ENCODE measurements around the gene EFEMP2. TPM values are rescaled to one million over a fixed set of nuclear protein-coding genes. Genes with fewer than 3 reads are reported as not detected.
A peak's percentile ranks its signal among the peaks of the same experiment; 100 is the strongest.

The EFEMP2 gene
- polyA plus RNA-seq, 6 donors from 2014 or later: 0.29 to 1.5 (median 1.1) TPM; not detected in 3

DNA sequence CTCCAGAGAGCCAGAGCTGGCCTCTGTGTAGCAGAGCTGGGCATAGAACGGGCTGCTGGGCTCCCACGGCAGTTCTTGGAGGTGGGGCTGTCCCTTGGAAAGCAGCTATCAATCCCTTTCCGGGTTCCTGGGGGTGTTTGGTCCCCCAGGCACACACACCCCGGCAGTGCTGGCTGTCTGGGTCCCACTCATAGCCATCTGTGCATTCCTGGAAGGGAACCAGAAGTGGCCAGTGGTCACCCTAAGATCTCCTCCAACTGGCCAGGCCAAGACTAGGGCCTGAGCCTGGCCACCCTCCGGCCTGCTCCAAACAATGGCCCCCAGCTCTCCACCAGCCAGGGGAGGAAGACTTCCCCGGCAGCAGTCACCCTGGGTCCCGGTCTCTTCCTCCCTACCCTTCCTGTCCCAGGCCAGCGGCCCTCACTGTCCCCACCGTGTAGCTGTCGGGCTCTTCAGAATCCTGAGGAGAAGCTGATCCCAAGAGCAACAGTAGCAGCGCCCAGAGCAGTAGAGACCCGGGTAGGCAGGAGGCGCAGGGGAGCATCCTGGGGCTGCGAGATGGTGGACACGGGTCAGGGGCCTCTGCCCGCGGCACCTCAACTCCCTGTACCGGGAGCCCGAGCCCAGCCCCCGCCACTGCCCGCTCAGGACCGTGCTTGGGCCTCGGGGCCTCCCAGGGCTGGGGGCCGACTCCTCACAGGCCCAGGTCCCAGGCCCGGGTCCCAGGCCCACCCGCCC is 620 bp downstream of the EFEMP2 start:
- peak overlapping the region in 2 of 6 donors; percentile 14 to 65 for H3K27ac Mint-ChIP-seq
- H3K4me3 Mint-ChIP-seq: peak overlapping the region in 7 of 8 donors; percentile 45 to 77 (median 54)
- no peaks in the 10 kb centered on the region for H3K36me3 Mint-ChIP-seq
- H3K4me1 Mint-ChIP-seq: peaks cover 22 to 32% (median 22%) of the 10 kb centered on the region in 3 donors
- DNase-seq: no peak
- no peak for ATAC-seq (ENCODE audit: low read depth in 2 of 2)
- H3K27me3 Mint-ChIP-seq: peaks cover 0 to 7% (median 0%) of the 10 kb centered on the region in 3 donors
- H3K9me3 Mint-ChIP-seq: no peaks in the 10 kb centered on the region

DNA sequence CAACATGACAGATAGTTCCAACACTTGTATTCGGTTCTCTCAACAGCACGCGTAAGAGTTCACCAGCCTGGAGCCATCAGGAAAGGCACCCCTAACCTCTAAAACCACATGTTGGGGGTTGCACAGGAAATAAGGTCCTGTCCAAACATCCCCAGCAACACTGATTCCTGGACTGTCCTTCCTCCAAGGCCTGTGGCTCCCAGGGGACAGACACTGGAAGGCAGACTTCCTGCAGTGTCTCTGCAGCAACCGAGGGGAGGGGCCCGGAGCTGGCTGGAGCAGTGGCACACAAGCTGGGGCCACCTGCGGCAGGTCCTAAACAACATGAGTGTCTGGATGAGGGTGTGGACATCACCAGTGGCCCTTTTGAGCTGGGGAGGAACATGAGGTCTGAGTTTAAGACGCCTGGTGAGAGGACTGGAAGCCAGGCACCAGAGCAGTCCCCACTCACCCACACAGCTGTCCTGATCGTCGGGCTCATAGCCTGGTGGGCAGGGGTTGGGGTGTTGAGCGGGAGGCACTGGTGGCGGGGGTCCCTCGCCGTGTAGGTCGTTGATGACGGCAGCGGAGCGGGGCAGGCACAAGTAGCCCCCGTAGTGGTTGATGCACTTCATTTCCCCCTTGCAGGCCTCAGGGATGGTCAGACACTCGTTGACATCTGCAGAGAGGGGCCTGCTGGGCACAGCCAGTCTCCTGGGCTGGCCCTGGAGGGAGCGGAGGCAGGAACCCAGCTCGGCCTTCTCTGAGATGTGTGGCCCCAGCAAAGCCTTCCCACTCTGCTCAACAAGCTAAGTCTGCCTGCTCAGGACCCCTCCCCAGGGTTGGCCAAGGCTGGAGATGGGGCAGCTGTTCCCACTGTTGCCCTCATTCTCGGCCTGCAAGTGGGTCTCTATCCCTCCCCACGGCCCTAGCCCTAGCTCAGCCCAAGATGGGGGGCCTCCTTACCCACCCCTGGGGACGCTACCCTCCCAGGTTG is 1.6 kb downstream of the EFEMP2 start:
- Mint-ChIP-seq H3K27ac (peak overlapping the region in 2 of 6 donors; percentile 14 to 36), H3K9me3 (no peaks in the 10 kb centered on the region), H3K36me3 (no peaks in the 10 kb centered on the region), H3K27me3 (peaks cover 0 to 7% (median 0%) of the 10 kb centered on the region in 3 donors), H3K4me3 (peak overlapping the region in 6 of 8 donors; percentile 52 to 82 (median 60)), H3K4me1 (peaks cover 22 to 33% (median 22%) of the 10 kb centered on the region in 3 donors)
- no peak for ATAC-seq (ENCODE audit: low read depth in 2 of 2)
- DNase-seq: no peak

DNA sequence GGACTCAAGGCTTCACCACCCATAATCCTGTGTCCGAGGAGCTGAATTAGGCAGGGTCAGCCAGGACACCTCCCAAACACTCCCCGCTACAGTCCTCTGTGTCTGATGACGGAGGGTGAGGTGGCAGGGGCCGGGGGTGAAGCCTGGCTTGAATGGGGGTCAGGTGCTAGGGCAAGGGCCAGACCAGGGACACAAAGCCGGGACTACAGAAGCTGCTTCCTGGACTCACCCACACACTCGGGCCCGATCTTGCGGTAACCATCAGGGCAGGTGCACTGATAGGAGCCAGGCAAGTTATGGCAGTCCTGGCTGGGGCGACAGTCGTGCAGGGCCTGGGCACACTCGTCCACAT is 2.3 kb downstream of the EFEMP2 start:
- Mint-ChIP-seq H3K36me3 (peaks cover 0 to 1% of the 10 kb centered on the region in 2 donors), H3K4me3 (peak overlapping the region in 3 of 8 donors; percentile 29 to 82 (median 61)), H3K9me3 (no peaks in the 10 kb centered on the region), H3K27ac (no peak overlapping the region), H3K4me1 (peaks cover 22 to 34% (median 23%) of the 10 kb centered on the region in 3 donors), H3K27me3 (peaks cover 0 to 7% (median 0%) of the 10 kb centered on the region in 3 donors)
- DNase-seq (no peak), ATAC-seq (ENCODE audit: low read depth in 2 of 2) (no peak)

DNA sequence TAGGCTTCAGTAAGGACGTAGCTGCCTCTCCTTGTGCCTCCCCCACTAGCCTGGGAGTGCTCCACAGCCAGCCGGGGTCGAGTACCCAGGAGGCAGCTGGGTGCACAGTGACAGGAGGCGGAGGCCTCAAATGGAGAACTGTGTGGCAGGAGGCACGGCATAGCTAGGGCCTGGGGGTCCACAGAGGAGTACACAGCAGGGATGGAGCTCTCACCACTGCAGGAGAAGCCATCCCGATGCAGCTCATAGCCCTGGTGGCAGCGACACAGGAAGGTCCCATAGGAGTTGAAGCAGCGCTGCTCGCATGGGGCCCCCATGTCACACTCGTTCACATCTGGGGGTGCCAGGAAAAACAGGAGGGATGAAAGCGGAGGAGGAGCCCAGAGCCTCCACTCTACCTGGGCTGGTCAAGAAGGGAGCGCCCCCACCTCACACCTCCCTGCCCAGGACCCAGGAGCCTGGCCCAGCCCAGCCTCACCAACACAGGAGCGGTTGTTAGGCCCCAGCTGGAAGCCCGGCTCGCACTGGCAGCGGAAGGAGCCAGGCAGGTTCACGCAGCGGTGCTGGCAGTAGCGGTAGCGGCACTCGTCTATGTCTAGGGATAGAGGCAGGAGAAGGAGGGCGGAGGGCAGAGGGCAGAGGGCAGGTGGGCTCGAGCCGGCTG is 2.8 kb downstream of the EFEMP2 start:
- ATAC-seq (ENCODE audit: low read depth in 2 of 2) (no peak), DNase-seq (no peak)
- peaks cover 22 to 38% (median 27%) of the 10 kb centered on the region in 3 donors for H3K4me1 Mint-ChIP-seq
- no peaks in the 10 kb centered on the region for H3K9me3 Mint-ChIP-seq
- peaks cover 0 to 6% of the 10 kb centered on the region in 2 donors for H3K36me3 Mint-ChIP-seq
- peak overlapping the region in 3 of 8 donors; percentile 3 to 78 (median 20) for H3K4me3 Mint-ChIP-seq
- H3K27me3 Mint-ChIP-seq: peaks cover 0 to 7% (median 0%) of the 10 kb centered on the region in 3 donors
- peak overlapping the region in 3 of 6 donors; percentile 47 to 72 (median 63) for H3K27ac Mint-ChIP-seq

DNA sequence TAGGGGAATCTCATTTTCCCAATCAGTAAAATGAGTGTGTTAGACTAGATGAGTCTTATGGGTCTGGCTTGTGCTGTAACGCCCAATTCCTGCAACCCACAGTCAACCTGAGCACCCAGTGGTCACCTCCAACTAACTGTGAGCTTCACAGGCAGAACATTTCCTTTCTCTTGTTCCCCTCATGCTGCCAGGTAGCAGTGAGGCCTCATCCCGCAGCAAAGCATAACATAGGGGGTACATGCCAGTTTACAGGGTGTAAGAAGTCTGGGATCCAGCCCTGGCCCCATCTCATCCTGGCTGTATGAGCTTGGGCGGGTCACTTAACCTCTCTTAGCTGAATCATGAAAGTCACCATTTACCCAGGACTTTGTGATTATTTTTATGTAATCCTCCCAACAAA is 3.7 kb downstream of the EFEMP2 start:
- no peak overlapping the region for H3K27ac Mint-ChIP-seq
- no peak for DNase-seq
- peaks cover 19 to 38% (median 26%) of the 10 kb centered on the region in 3 donors for H3K4me1 Mint-ChIP-seq
- H3K27me3 Mint-ChIP-seq: peaks cover 0 to 7% (median 0%) of the 10 kb centered on the region in 3 donors
- no peak for ATAC-seq (ENCODE audit: low read depth in 2 of 2)
- peaks cover 0 to 6% of the 10 kb centered on the region in 2 donors for H3K36me3 Mint-ChIP-seq
- H3K9me3 Mint-ChIP-seq: no peaks in the 10 kb centered on the region
- peak overlapping the region in 1 of 8 donors; percentile 43 for H3K4me3 Mint-ChIP-seq

DNA sequence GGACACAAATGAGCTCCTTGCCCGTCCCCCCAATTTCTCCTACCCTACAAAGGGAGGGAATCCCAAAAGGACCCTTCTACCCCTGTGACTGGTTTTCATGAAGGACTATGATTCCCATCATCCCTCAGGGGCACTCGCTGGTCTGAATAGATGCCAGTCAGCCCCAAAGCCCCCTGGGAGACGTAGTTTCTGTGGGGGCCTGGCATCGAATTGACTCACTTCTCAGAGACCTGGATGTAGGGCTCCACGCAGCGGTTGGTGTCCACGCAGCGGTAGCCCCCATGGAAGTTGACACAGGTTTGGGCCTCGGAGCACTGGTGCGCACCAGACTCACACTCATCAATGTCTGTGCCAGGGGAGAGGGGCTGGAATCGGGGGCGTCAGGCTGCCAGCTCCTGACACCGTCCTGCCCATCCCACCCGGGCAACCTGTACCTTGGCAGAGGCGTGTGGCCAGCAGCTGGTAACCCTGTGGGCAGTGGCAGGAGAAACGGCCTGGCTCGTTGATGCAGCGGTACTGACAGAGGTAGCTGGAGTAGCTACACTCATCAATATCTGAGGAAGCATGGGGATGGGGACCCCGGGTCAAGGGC is 4.4 kb downstream of the EFEMP2 start:
- Mint-ChIP-seq H3K27me3 (peaks cover 0 to 5% (median 0%) of the 10 kb centered on the region in 3 donors), H3K36me3 (peaks cover 0 to 10% of the 10 kb centered on the region in 2 donors), H3K27ac (no peak overlapping the region), H3K9me3 (no peaks in the 10 kb centered on the region), H3K4me1 (peaks cover 18 to 31% (median 23%) of the 10 kb centered on the region in 3 donors), H3K4me3 (no peak overlapping the region)
- ATAC-seq (ENCODE audit: low read depth in 2 of 2): peak; percentile 64 to 67
- DNase-seq: no peak

DNA sequence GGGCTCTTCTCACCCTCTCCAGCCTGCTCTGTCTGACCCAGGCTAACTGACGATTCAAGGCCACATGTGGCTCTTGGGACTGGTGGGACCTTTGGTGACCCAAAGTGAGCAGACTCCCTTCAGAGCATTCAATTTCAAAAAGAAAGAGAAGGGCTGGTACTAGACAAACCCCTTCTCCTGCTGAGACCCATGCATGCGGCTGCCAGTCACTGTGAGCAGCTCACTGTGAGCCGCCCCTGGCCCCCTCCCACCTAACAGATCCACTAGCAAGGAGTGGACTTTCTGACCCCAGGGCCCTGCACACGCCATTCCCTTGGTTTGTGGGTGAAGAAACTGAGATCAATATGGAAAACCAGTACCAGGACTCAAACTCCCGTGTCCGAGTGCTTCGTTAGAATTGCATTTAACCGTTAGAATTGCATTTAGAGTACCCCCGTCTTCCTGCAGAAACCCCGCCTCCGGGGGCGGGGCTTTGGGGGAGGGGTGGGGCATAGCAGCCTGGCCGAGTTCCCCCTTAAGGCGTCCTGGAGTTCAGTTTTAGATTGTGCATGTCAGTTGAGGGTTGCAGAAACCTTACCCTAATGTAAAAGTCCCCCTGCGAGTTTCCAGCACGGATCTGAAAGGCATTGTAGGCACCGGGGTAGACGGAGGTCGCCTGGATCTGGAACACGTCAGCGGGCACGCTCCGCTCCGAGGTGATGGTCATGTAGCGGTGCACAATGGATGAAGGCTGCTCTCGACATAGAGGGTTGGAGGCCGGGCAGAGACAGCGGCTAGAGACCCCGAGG is 5.1 kb downstream of the EFEMP2 start:
- H3K4me1 Mint-ChIP-seq: peaks cover 14 to 33% (median 26%) of the 10 kb centered on the region in 3 donors
- H3K27ac Mint-ChIP-seq: peak overlapping the region in 1 of 6 donors; percentile 26
- H3K27me3 Mint-ChIP-seq: no peaks in the 10 kb centered on the region
- no peaks in the 10 kb centered on the region for H3K9me3 Mint-ChIP-seq
- H3K4me3 Mint-ChIP-seq: peak overlapping the region in 1 of 8 donors; percentile 36
- DNase-seq (no peak), ATAC-seq (ENCODE audit: low read depth in 2 of 2) (peak; percentile 34 to 45)
- peaks cover 0 to 17% of the 10 kb centered on the region in 2 donors for H3K36me3 Mint-ChIP-seq

DNA sequence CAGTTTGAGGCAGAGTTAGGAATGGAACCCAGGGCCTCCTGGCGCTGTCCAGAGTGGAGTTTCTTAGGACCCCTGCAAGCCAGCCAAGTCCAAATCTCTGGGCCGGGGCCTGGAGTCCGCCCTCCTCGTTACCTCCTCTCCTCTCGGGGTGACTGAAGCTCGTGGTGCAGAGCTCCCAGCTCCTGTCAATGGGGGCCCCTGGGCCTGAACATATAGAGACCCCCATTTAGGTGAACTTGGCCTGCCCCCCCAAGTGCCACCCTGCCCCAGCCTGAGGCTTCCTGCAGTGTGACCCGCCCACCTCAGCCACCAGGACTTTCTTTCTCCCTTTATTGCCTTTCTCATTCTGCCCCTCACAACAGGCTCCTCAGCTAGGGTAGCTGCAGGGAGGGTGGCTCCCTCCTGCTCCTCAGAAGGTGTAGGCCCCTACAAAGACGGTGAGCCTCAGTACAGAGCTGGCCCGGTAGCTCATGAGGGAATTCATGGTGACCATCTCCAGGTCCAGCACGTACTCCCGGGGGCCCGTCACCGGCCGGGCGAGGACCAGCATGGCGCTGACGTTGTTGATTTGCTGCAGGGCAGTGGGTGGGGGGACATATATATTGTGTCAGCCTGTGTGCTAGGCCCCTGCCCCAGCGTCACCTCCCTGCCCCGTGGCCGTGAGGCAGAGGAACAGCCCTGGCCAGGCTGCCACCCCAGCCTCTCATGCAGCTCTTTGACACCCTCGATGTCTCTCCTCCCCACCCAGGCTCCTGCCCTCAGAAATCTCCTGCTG is 5.9 kb downstream of the EFEMP2 start:
- no peak for DNase-seq
- no peaks in the 10 kb centered on the region for H3K27me3 Mint-ChIP-seq
- H3K27ac Mint-ChIP-seq: peak overlapping the region in 2 of 6 donors; percentile 26 to 67
- H3K9me3 Mint-ChIP-seq: no peaks in the 10 kb centered on the region
- H3K4me3 Mint-ChIP-seq: peak overlapping the region in 1 of 8 donors; percentile 36
- ATAC-seq (ENCODE audit: low read depth in 2 of 2): no peak
- H3K4me1 Mint-ChIP-seq: peaks cover 19 to 36% (median 29%) of the 10 kb centered on the region in 3 donors
- peaks cover 0 to 18% of the 10 kb centered on the region in 2 donors for H3K36me3 Mint-ChIP-seq

DNA sequence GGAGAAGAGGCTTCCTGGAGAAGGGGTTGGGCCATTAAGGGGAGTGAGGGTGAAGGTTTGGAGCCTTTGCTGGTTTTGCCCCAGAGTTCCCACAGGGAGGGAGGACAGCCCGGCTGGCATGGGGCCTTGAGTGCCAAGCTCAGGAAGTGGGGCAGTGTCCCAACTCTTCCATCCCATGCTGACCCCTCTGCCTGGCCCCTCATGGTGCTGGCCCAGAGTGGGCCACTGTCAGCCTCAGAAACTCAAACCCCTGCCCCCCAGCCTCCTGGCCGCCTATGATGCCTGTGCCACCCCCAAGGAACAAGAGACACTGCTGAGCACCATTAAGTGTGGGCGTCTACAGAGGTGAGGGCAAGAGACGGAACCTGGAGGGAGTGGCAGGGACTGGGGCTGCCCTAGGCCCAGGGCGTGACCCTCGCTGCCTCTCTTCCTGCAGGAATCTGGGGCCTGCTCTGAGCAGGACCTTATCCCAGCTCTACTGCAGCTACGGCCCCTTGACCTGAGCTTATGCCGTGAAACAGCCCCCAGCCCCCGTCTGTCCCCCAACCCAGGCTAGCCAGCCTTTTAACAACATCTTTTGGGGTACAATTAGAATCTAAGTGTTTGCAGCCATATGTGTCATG is 6.9 kb downstream of the EFEMP2 start:
- Mint-ChIP-seq H3K9me3 (no peaks in the 10 kb centered on the region), H3K27ac (no peak overlapping the region), H3K36me3 (peaks cover 0 to 18% of the 10 kb centered on the region in 2 donors), H3K4me1 (peaks cover 20 to 33% (median 26%) of the 10 kb centered on the region in 3 donors), H3K4me3 (peak overlapping the region in 2 of 8 donors; percentile 4 to 81), H3K27me3 (no peaks in the 10 kb centered on the region)
- no peak for DNase-seq
- no peak for ATAC-seq (ENCODE audit: low read depth in 2 of 2)

DNA sequence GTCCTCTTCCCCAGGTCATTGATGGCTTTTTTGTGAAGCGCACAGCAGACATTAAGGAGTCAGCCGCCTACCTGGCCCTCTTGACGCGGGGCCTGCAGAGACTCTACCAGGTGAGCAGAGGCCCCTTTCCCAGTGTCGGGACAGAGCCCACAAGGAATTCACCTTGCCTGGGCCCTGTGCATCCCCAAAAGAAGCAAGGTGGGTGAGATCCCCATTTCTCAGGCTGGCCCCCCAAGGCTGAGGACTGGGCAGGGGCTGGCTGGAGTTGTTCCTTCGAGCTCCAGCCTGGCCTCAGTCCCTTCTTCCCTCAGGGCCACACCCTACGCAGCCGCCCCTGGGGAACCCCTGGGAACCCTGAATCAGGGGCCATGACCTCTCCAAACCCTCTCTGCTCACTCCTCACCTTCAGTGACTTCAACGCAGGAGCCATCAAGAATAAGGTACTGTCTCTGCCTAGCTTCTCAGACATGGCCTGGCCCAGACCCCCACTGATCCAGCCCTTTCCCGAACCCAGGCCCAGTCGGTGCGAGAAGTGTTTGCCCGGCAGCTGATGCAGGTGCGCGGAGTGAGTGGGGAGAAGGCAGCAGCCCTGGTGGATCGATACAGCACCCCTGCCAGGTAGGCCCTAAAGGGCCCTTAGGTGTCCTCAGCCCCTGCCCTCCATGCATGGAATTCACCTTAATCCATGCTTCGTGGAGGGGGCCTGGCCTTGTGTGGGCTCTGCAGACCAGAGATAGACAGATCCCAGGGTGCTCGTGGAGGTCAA is 7.7 kb downstream of the EFEMP2 start:
- Mint-ChIP-seq H3K4me3 (peak overlapping the region in 4 of 8 donors; percentile 15 to 81 (median 39)), H3K4me1 (peaks cover 20 to 35% (median 27%) of the 10 kb centered on the region in 3 donors), H3K27me3 (no peaks in the 10 kb centered on the region), H3K36me3 (peaks cover 0 to 18% of the 10 kb centered on the region in 2 donors), H3K9me3 (no peaks in the 10 kb centered on the region), H3K27ac (no peak overlapping the region)
- DNase-seq (no peak), ATAC-seq (ENCODE audit: low read depth in 2 of 2) (no peak)

Measured in naive B cell (primary cell).